ENCODE results near the gene SNX17. TPM values are rescaled to one million over a fixed set of nuclear protein-coding genes. Genes with fewer than 3 reads are reported as not detected.

The SNX17 gene
- total and polyA plus RNA-seq, 2 of the 13 experiments (the other 11 are each of a cell fraction or from before 2014, with no cell fraction given) = 75.0 to 109 TPM

DNA sequence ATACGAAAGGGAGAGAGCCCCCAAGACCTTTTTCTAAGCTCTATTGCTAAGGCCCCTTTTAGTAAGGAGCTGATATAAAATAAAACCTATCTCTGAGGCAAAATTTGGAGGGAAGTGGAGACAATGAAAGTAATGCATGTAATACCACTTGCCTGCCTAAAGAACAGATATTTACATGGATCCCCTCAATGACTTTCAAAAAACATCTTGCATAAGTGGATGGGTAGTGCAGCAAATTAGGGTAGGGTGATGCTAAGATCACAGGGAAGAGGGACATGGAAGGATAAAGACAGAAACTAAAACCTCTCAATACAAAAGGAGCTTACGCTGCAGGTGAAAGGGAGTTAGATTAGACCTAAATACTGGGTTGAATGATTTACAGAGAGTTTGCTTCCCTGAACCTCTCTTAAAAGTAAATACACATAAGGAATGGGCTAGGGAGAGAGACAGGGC is 9.0 kb downstream of the SNX17 start:
- H3K4me3 ChIP-seq (replicated peaks in 1 of 3; ENCODE audit: insufficient read depth in 1 of 3, low read depth in 2 of 3, low read length in 3 of 3) = peak overlapping the region; percentile 50 to 75 (median 63); a peak in 5 of 6 replicates
- H4K20me1 ChIP-seq (ENCODE audit: insufficient read depth, low read length) = peaks cover 3% of the 10 kb centered on the region; the same call in 1 of the 2 replicates
- no TSS peak for BruUV-seq (replicated peaks)
- POLR2A ChIA-PET = interaction anchor here (1.2 to 5.1 kb wide), 8 partner anchors 9 to 86 kb away, joined by 3 to 38 read pairs (median 14); partner anchors contain the start of genes EIF2B4, GTF3C2, MPV17 and PPM1G
- H3K4me2 ChIP-seq (ENCODE audit: low read depth, low read length) = peak overlapping the region; percentile 90
- intact Hi-C loops (cut with micrococcal nuclease; ENCODE audit: unreplicated experiment) = loop anchor here (10.0 kb wide), 1 partner anchor 125 kb away; no protein-coding TSS in a partner anchor
- DNase-seq (ENCODE audit: low spot score) (no peak), ATAC-seq (no peak; the same call in 2 of the 3 replicates), FAIRE-seq (no peak)
- peaks cover 26% of the 10 kb centered on the region for H3K4me1 ChIP-seq (ENCODE audit: insufficient read depth, low read length)
- in situ Hi-C loops (cut with HindIII; ENCODE audit: extremely low pct_ligation_motif_present, low pct_unique_long_range_greater_than_20kb) = no loop called here
- H3K27me3 ChIP-seq (ENCODE audit: control insufficient read depth in 1 of 2, insufficient read depth in 2 of 2, low read length in 2 of 2) = no peaks in the 10 kb centered on the region
- 69% methylated on average over 2 of the region's 2 CpGs for WGBS (ENCODE audit: low lambda C conversion rate)
- CTCF ChIA-PET (ENCODE audit: low intra/inter-chr PET ratio, low total read pairs) = no interaction called here
- H2AFZ ChIP-seq (ENCODE audit: low read length) = no peak overlapping the region
- no peaks in the 10 kb centered on the region for H3K9me3 ChIP-seq (ENCODE audit: low read length)
- H3K27ac ChIP-seq (ENCODE audit: extremely low read length, insufficient read depth, low read length) = peak overlapping the region; percentile 85
- H3K79me2 ChIP-seq (ENCODE audit: insufficient read depth, low read length) = peaks cover 3% of the 10 kb centered on the region
- H3K36me3 ChIP-seq (replicated peaks in 1 of 2; ENCODE audit: control insufficient read depth in 1 of 2, insufficient read depth in 2 of 2, low read length in 2 of 2) = peaks cover 46 to 71% of the 10 kb centered on the region in 2 experiments
- H3K9ac ChIP-seq (ENCODE audit: insufficient read depth, low read depth, low read length) = peak overlapping the region; percentile 75
- TF ChIP-seq FOXA1 (IDR thresholded peaks at IDR 0.05) = no peak
- 0 out of 2 replicates have a peak, but pooled peaks have one; percentile 18 for TF ChIP-seq FOXA1 (CRISPR knock-in tag; IDR thresholded peaks at IDR 0.05)
- peak; percentile 19 for TF ChIP-seq ASH2L (IDR thresholded peaks at IDR 0.05; ENCODE audit: insufficient read length, low read depth, low read length)
- no peak for TF ChIP-seq PHF5A (CRISPR knock-in tag; IDR thresholded peaks at IDR 0.05; ENCODE audit: low read depth, unreplicated experiment)
- 0 out of 2 replicates have a peak, but pooled peaks have one; percentile 38 for TF ChIP-seq TCF7 (IDR thresholded peaks at IDR 0.05; ENCODE audit: low read depth)
- peak; percentile 10; the same call in 1 of the 2 replicates for TF ChIP-seq YEATS2 (CRISPR knock-in tag; IDR thresholded peaks at IDR 0.05; ENCODE audit: borderline replicate concordance)
- TF ChIP-seq, protein P1, sequence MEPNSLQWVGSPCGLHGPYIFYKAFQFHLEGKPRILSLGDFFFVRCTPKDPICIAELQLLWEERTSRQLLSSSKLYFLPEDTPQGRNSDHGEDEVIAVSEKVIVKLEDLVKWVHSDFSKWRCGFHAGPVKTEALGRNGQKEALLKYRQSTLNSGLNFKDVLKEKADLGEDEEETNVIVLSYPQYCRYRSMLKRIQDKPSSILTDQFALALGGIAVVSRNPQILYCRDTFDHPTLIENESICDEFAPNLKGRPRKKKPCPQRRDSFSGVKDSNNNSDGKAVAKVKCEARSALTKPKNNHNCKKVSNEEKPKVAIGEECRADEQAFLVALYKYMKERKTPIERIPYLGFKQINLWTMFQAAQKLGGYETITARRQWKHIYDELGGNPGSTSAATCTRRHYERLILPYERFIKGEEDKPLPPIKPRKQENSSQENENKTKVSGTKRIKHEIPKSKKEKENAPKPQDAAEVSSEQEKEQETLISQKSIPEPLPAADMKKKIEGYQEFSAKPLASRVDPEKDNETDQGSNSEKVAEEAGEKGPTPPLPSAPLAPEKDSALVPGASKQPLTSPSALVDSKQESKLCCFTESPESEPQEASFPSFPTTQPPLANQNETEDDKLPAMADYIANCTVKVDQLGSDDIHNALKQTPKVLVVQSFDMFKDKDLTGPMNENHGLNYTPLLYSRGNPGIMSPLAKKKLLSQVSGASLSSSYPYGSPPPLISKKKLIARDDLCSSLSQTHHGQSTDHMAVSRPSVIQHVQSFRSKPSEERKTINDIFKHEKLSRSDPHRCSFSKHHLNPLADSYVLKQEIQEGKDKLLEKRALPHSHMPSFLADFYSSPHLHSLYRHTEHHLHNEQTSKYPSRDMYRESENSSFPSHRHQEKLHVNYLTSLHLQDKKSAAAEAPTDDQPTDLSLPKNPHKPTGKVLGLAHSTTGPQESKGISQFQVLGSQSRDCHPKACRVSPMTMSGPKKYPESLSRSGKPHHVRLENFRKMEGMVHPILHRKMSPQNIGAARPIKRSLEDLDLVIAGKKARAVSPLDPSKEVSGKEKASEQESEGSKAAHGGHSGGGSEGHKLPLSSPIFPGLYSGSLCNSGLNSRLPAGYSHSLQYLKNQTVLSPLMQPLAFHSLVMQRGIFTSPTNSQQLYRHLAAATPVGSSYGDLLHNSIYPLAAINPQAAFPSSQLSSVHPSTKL (CRISPR knock-in tag; IDR thresholded peaks at IDR 0.05) = 0 out of 2 replicates have a peak, but pooled peaks have one; percentile 30
- peak; percentile 11; the same call in 1 of the 2 replicates for TF ChIP-seq PITX1 (CRISPR knock-in tag; IDR thresholded peaks at IDR 0.05)
- 0 out of 2 replicates have a peak, but pooled peaks have one; percentile 27 for TF ChIP-seq RBFOX2 (IDR thresholded peaks at IDR 0.05; ENCODE audit: low read depth, low read length)
- TF ChIP-seq POLR2AphosphoS5 (IDR thresholded peaks at IDR 0.05; ENCODE audit: low read depth, low read length) = peak; percentile 38
- TF ChIP-seq, protein P2, sequence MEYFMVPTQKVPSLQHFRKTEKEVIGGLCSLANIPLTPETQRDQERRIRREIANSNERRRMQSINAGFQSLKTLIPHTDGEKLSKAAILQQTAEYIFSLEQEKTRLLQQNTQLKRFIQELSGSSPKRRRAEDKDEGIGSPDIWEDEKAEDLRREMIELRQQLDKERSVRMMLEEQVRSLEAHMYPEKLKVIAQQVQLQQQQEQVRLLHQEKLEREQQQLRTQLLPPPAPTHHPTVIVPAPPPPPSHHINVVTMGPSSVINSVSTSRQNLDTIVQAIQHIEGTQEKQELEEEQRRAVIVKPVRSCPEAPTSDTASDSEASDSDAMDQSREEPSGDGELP (IDR thresholded peaks at IDR 0.05; ENCODE audit: borderline replicate concordance, low read depth) = 0 out of 2 replicates have a peak, but pooled peaks have one; percentile 3
- peak; percentile 25; the same call in 1 of the 2 replicates for TF ChIP-seq GATAD2A (CRISPR knock-in tag; IDR thresholded peaks at IDR 0.05)
- TF ChIP-seq MBD4 (IDR thresholded peaks at IDR 0.05; ENCODE audit: borderline replicate concordance, low read length) = peak; percentile 45; the same call in 1 of the 2 replicates
- no peak for TF ChIP-seq ZFP37 (CRISPR knock-in tag; IDR thresholded peaks at IDR 0.05; ENCODE audit: borderline replicate concordance)
- TF ChIP-seq, protein P3, sequence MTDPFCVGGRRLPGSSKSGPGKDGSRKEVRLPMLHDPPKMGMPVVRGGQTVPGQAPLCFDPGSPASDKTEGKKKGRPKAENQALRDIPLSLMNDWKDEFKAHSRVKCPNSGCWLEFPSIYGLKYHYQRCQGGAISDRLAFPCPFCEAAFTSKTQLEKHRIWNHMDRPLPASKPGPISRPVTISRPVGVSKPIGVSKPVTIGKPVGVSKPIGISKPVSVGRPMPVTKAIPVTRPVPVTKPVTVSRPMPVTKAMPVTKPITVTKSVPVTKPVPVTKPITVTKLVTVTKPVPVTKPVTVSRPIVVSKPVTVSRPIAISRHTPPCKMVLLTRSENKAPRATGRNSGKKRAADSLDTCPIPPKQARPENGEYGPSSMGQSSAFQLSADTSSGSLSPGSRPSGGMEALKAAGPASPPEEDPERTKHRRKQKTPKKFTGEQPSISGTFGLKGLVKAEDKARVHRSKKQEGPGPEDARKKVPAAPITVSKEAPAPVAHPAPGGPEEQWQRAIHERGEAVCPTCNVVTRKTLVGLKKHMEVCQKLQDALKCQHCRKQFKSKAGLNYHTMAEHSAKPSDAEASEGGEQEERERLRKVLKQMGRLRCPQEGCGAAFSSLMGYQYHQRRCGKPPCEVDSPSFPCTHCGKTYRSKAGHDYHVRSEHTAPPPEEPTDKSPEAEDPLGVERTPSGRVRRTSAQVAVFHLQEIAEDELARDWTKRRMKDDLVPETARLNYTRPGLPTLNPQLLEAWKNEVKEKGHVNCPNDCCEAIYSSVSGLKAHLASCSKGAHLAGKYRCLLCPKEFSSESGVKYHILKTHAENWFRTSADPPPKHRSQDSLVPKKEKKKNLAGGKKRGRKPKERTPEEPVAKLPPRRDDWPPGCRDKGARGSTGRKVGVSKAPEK (CRISPR knock-in tag; IDR thresholded peaks at IDR 0.05; ENCODE audit: borderline replicate concordance) = 0 out of 2 replicates have a peak, but pooled peaks have one; percentile 29
- 0 out of 2 replicates have a peak, but pooled peaks have one; percentile 65 for TF ChIP-seq SSRP1 (CRISPR knock-in tag; IDR thresholded peaks at IDR 0.05)
- TF ChIP-seq ZKSCAN8 (CRISPR knock-in tag; IDR thresholded peaks at IDR 0.05; ENCODE audit: borderline replicate concordance) = no peak
- TF ChIP-seq GFI1 (CRISPR knock-in tag; IDR thresholded peaks at IDR 0.05; ENCODE audit: borderline replicate concordance) = no peak

All from HepG2 (cell line).